OCI-LY7 (cell line): ENCODE measurements around the gene ST6GALNAC6. TPM values are rescaled to one million over a fixed set of nuclear protein-coding genes. Genes with fewer than 3 reads are reported as not detected.
"Not testable (repeated sequence)": the region's sequence is repeated elsewhere in the genome, so short reads cannot be mapped to it uniquely, and the experiment has no call there.

Experiments
- BruUV-seq: library from RNA; stranded (reverse); fragments of 400-500 nt; replicated peaks from 2 replicates; lab custom pipeline; 2021; lab: Mats Ljungman, UMichigan
- CTCF ChIA-PET: fragments of 300-600 bp; sonication (Branson Sonifier 250); formaldehyde crosslinking; loops from one replicate; lab custom pipeline; 2022; ENCODE audit warnings: antibody characterized with exemption; ENCODE audit not compliant: unreplicated experiment; lab: Charles Lee
- POLR2A ChIA-PET: fragments of 300-600 bp; sonication (Branson Sonifier 250); formaldehyde crosslinking; loops from one replicate; lab custom pipeline; 2022; ENCODE audit warnings: antibody characterized with exemption; lab: Charles Lee
- DNase-seq: peaks from one replicate; pipeline ENCODE4 v3.0.0-alpha.2; 2015; ENCODE audit warnings: low spot score
- H2AFZ ChIP-seq: fragments of 200-600 bp; sonication (generic), shearing (Covaris generic); 2 replicates; pipeline ENCODE4 v1.6.1; 2014; ENCODE audit warnings: mild to moderate bottlenecking, antibody characterized with exemption, low read length, moderate library complexity
- H3K27ac ChIP-seq: fragments of 200-600 bp; sonication (generic); 2 replicates; pipeline ENCODE4 v1.5.1; 2014; ENCODE audit warnings: mixed run types, low read depth, mild to moderate bottlenecking, moderate library complexity, low read length, inconsistent platforms; ENCODE audit not compliant: poor library complexity, severe bottlenecking
- H3K36me3 ChIP-seq: fragments of 200-600 bp; sonication (generic); 2 replicates; pipeline ENCODE4 v1.6.1; 2014; ENCODE audit warnings: mild to moderate bottlenecking, antibody characterized with exemption, low read length, moderate library complexity, mixed read lengths; ENCODE audit not compliant: insufficient read depth
- H3K4me1 ChIP-seq: fragments of 200-600 bp; sonication (generic); 2 replicates; pipeline ENCODE4 v1.5.1; 2014; ENCODE audit warnings: mild to moderate bottlenecking, low read length; ENCODE audit not compliant: insufficient read depth, poor library complexity, severe bottlenecking
- H3K4me2 ChIP-seq: fragments of 200-600 bp; sonication (generic); 2 replicates; pipeline ENCODE4 v1.6.1; 2014; ENCODE audit warnings: mild to moderate bottlenecking, low read length
- H3K4me3 ChIP-seq: fragments of 200-600 bp; sonication (generic); 2 replicates; pipeline ENCODE4 v1.5.1; 2014; ENCODE audit warnings: mild to moderate bottlenecking, low read depth, low read length; ENCODE audit not compliant: poor library complexity, severe bottlenecking
- H3K79me2 ChIP-seq: fragments of 200-600 bp; sonication (generic); 2 replicates; pipeline ENCODE4 v1.6.1; 2016; ENCODE audit warnings: low read depth, mild to moderate bottlenecking, low read length, moderate library complexity, mixed read lengths; ENCODE audit not compliant: insufficient read depth
- H3K9me2 ChIP-seq: fragments of 200-600 bp; sonication (generic); 2 replicates; pipeline ENCODE4 v1.6.1; 2016; ENCODE audit warnings: mild to moderate bottlenecking, low read length, mixed read lengths; ENCODE audit not compliant: insufficient read depth
- H3K9me3 ChIP-seq: fragments of 200-600 bp; sonication (generic); 2 replicates; pipeline ENCODE4 v1.6.1; 2014; ENCODE audit warnings: mild to moderate bottlenecking, mixed run types, low read length, mixed read lengths
- H4K20me1 ChIP-seq: fragments of 200-600 bp; sonication (generic); 2 replicates; pipeline ENCODE4 v1.6.1; 2014; ENCODE audit warnings: mild to moderate bottlenecking, antibody characterized with exemption, low read length, moderate library complexity, mixed read lengths; ENCODE audit not compliant: insufficient read depth
- CTCF ChIP-seq: fragments of 200-600 bp; sonication (generic); conservative IDR thresholded peaks from 2 replicates; pipeline ENCODE4 v1.5.1; 2014; ENCODE audit warnings: mild to moderate bottlenecking, antibody characterized with exemption, low read length, moderate library complexity, mixed read lengths
- EZH2phosphoT487 ChIP-seq: fragments of 200-600 bp; sonication (generic); IDR thresholded peaks from 2 replicates; pipeline ENCODE4 v1.6.1; 2018; ENCODE audit warnings: low read depth, borderline replicate concordance, mild to moderate bottlenecking, mixed run types, antibody characterized with exemption, low read length, moderate library complexity, mixed read lengths
- intact Hi-C: fragments of 100-400 bp; cut with micrococcal nuclease; formaldehyde crosslinking; loops from one replicate; pipeline ENCODE4 v1.10.0; 2022; ENCODE audit not compliant: unreplicated experiment
- total RNA-seq, 2 experiments: library from RNA; depleted of rRNA in 1 of 2; stranded (reverse); fragments of >200 nt in 1 of 2; shearing (Covaris generic) in 1 of 2; gene quantifications; 2 replicates each; pipeline ENCODE4 v1.2.3, GENCODE V29; 2014 to 2022

Gene ST6GALNAC6
- total RNA-seq, 2 experiments from 2014 or later, result 43.7 to 51.3 TPM

GRCh38 chr9:127846443-127847177 lies 52.8 kb downstream of the ST6GALNAC6 start:
- no peak overlapping the region for H3K4me2 ChIP-seq

GRCh38 chr9:127845619-127846018 lies 53.8 kb downstream of the ST6GALNAC6 start:
- H3K9me2 ChIP-seq, H3K4me2 ChIP-seq, intact Hi-C loops, H3K79me2 ChIP-seq, H4K20me1 ChIP-seq, BruUV-seq, H3K36me3 ChIP-seq, H3K4me3 ChIP-seq, H2AFZ ChIP-seq, CTCF ChIA-PET, DNase-seq, H3K4me1 ChIP-seq, H3K27ac ChIP-seq: not testable (repeated sequence)
- POLR2A ChIA-PET, result interaction anchor here (0.6 kb wide), 1 partner anchor 12 kb away, joined by 8 read pairs; no protein-coding TSS in a partner anchor
- peaks cover 11% of the 10 kb centered on the region; the same call in 1 of the 2 replicates for H3K9me3 ChIP-seq

More at GRCh38 chr9:127846443-127847177, 52.8 kb downstream of the ST6GALNAC6 start:
- Histone ChIP-seq H3K9me3 (peaks cover 11% of the 10 kb centered on the region; the same call in 1 of the 2 replicates), H4K20me1 (no peaks in the 10 kb centered on the region), H2AFZ (no peak overlapping the region), H3K27ac (no peak overlapping the region), H3K9me2 (no peaks in the 10 kb centered on the region), H3K36me3 (no peaks in the 10 kb centered on the region), H3K4me3 (no peak overlapping the region), H3K4me1 (no peaks in the 10 kb centered on the region), H3K79me2 (no peaks in the 10 kb centered on the region)
- ChIA-PET POLR2A (interaction anchor here (0.6 kb wide), 1 partner anchor 69 kb away, joined by 4 read pairs; no protein-coding TSS in a partner anchor), CTCF (no interaction called here)
- intact Hi-C loops, result no loop called here
- no peak for DNase-seq
- TF ChIP-seq CTCF (no peak), EZH2phosphoT487 (no peak)
- BruUV-seq, result no TSS peak

GRCh38 chr9:127844821-127845359 lies 54.5 kb downstream of the ST6GALNAC6 start:
- BruUV-seq, result no TSS peak
- no peak overlapping the region for H2AFZ ChIP-seq
- H3K79me2 ChIP-seq, result no peaks in the 10 kb centered on the region
- POLR2A ChIA-PET, result interaction anchor here (0.5 to 0.6 kb wide), 3 partner anchors 11 to 191 kb away, joined by 3 to 8 read pairs (median 5); no protein-coding TSS in a partner anchor
- no peak overlapping the region for H3K27ac ChIP-seq
- no peak overlapping the region for H3K4me3 ChIP-seq
- no peak overlapping the region for H3K4me2 ChIP-seq
- intact Hi-C loops, result no loop called here
- no peak for TF ChIP-seq EZH2phosphoT487
- no peaks in the 10 kb centered on the region for H4K20me1 ChIP-seq
- CTCF ChIA-PET, result no interaction called here
- H3K9me2 ChIP-seq, result no peaks in the 10 kb centered on the region
- H3K9me3 ChIP-seq, result peaks cover 10% of the 10 kb centered on the region; the same call in 1 of the 2 replicates
- no peak for DNase-seq
- peaks cover under 1% of the 10 kb centered on the region for H3K4me1 ChIP-seq
- H3K36me3 ChIP-seq, result no peaks in the 10 kb centered on the region
